AG09319 (cell line): ENCODE data around the gene FHL1.

Experiments used
- DNase-seq: peaks from one replicate; pipeline ENCODE4 v3.0.0-alpha.2; 2010; ENCODE audit warnings: low read depth; ENCODE audit errors: extremely low read depth
- CTCF ChIP-seq: IDR thresholded peaks from 2 replicates; pipeline ENCODE4 v1.5.1; 2011; ENCODE audit warnings: low read depth, mild to moderate bottlenecking, inconsistent platforms, low read length, moderate library complexity

FHL1 gene

GRCh38 chrX:136207546-136207945 is 60.2 kb downstream of the FHL1 start:
- DNase-seq: no peak
- no peak for TF ChIP-seq CTCF

- no peak for DNase-seq
- peak; percentile 71 for TF ChIP-seq CTCF
Measured at GRCh38 chrX:136209016-136209738, 61.8 kb downstream of the FHL1 start.

- no peak for DNase-seq
- TF ChIP-seq CTCF: no peak
Measured at GRCh38 chrX:136209751-136210150, 62.4 kb downstream of the FHL1 start.

- no peak for TF ChIP-seq CTCF
- no peak for DNase-seq
Measured at GRCh38 chrX:136210243-136210642, 62.9 kb downstream of the FHL1 start.

GRCh38 chrX:136210806-136211205 is 63.5 kb downstream of the FHL1 start:
- no peak for TF ChIP-seq CTCF
- DNase-seq: no peak

GRCh38 chrX:136211766-136212556 is 64.6 kb downstream of the FHL1 start:
- TF ChIP-seq CTCF: no peak
- no peak for DNase-seq

- no peak for DNase-seq
- no peak for TF ChIP-seq CTCF
Measured at GRCh38 chrX:136212557-136213111, 65.3 kb downstream of the FHL1 start.
